Neural cell (in vitro differentiated cells): Measurements from ENCODE around the gene GUCA2B. TPM values are rescaled to one million over a fixed set of nuclear protein-coding genes. Genes with fewer than 3 reads are reported as not detected.

Experiments used
- H2AFZ ChIP-seq: fragments of 200-600, 300-800 bp; sonication (generic), shearing (Covaris generic); 2 replicates; pipeline ENCODE4 v1.6.0; 2014; ENCODE audit warnings: low read depth, mild to moderate bottlenecking, antibody characterized with exemption, low read length, moderate library complexity
- H3F3A ChIP-seq: fragments of 200-600 bp; shearing (Covaris generic); 2 replicates; pipeline ENCODE4 v1.6.1; 2016; ENCODE audit warnings: mild to moderate bottlenecking, moderate library complexity, mixed read lengths, antibody characterized with exemption, low read length; ENCODE audit not compliant: insufficient read depth, poor library complexity, severe bottlenecking
- H3K27ac ChIP-seq: fragments of 200-600, 300-800 bp; sonication (generic), shearing (Covaris generic); 2 replicates; pipeline ENCODE4 v1.5.1; 2014; ENCODE audit warnings: mild to moderate bottlenecking, low read length, moderate library complexity
- H3K27me3 ChIP-seq: fragments of 300-800, 200-600 bp; sonication (generic), shearing (Covaris generic); 2 replicates; pipeline ENCODE4 v1.6.0; 2014; ENCODE audit warnings: mild to moderate bottlenecking, low read depth, low read length, moderate library complexity; ENCODE audit not compliant: insufficient read depth
- H3K36me3 ChIP-seq: fragments of 300-800, 200-600 bp; sonication (generic), shearing (Covaris generic); 2 replicates; pipeline ENCODE4 v1.5.1; 2014; ENCODE audit warnings: mild to moderate bottlenecking, antibody characterized with exemption, low read length, moderate library complexity; ENCODE audit not compliant: insufficient read depth
- H3K4me2 ChIP-seq: fragments of 300-800, 200-600 bp; sonication (generic), shearing (Covaris generic); 2 replicates; pipeline ENCODE4 v1.6.0; 2014; ENCODE audit warnings: mild to moderate bottlenecking, low read length
- H3K4me3 ChIP-seq: fragments of 300-800, 200-600 bp; sonication (generic), shearing (Covaris generic); 2 replicates; pipeline ENCODE4 v1.5.1; 2014; ENCODE audit warnings: mild to moderate bottlenecking, low read length, moderate library complexity
- H3K79me2 ChIP-seq: fragments of 200-600 bp; shearing (Covaris generic); replicated peaks from 2 replicates; pipeline ENCODE4 v1.6.0; 2014; ENCODE audit warnings: mild to moderate bottlenecking, low read length, moderate library complexity; ENCODE audit not compliant: insufficient read depth
- H3K9ac ChIP-seq: fragments of 300-800, 200-600 bp; sonication (generic), shearing (Covaris generic); 2 replicates; pipeline ENCODE4 v1.6.1; 2016; ENCODE audit warnings: mild to moderate bottlenecking, low read length, mixed read lengths
- H3K9me2 ChIP-seq: fragments of 200-600 bp; shearing (Covaris generic); 2 replicates; pipeline ENCODE4 v1.6.1; 2016; ENCODE audit warnings: mild to moderate bottlenecking, low read length, mixed read lengths; ENCODE audit not compliant: insufficient read depth
- H3K9me3 ChIP-seq: fragments of 200-600, 300-800 bp; sonication (generic), shearing (Covaris generic); 2 replicates; pipeline ENCODE4 v1.6.1; 2016; ENCODE audit warnings: mild to moderate bottlenecking, mixed run types, low read length, moderate library complexity, mixed read lengths
- H4K20me1 ChIP-seq: fragments of 200-600 bp; shearing (Covaris generic); 2 replicates; pipeline ENCODE4 v1.6.1; 2016; ENCODE audit warnings: mild to moderate bottlenecking, mixed run types; ENCODE audit not compliant: insufficient read depth
- EP300 ChIP-seq: fragments of 450-650 bp; conservative IDR thresholded peaks from 2 replicates; pipeline ENCODE4 v1.6.1; 2014; ENCODE audit warnings: antibody characterized with exemption, mild to moderate bottlenecking, moderate library complexity; ENCODE audit not compliant: poor library complexity, severe bottlenecking
- EZH2 ChIP-seq: fragments of 200-600, 300-800 bp; shearing (Covaris generic), sonication (generic); IDR thresholded peaks from 2 replicates; pipeline ENCODE4 v1.6.1; 2014; ENCODE audit warnings: antibody characterized with exemption, low read length, borderline replicate concordance, mild to moderate bottlenecking; ENCODE audit not compliant: insufficient read depth, poor library complexity, severe bottlenecking
- MXI1 ChIP-seq: fragments of 450-650 bp; conservative IDR thresholded peaks from 2 replicates; pipeline ENCODE4 v1.6.1; 2014; ENCODE audit warnings: antibody characterized with exemption, mild to moderate bottlenecking; ENCODE audit not compliant: poor library complexity, severe bottlenecking
- POLR2AphosphoS5 ChIP-seq: IDR thresholded peaks from 2 replicates; pipeline ENCODE4 v1.6.1; 2012
- RAD21 ChIP-seq: fragments of 450-650 bp; conservative IDR thresholded peaks from 2 replicates; pipeline ENCODE4 v1.6.1; 2014; ENCODE audit warnings: antibody characterized with exemption, mild to moderate bottlenecking, moderate library complexity
- SMC3 ChIP-seq: fragments of 450-650 bp; conservative IDR thresholded peaks from 2 replicates; pipeline ENCODE4 v1.6.1; 2014; ENCODE audit warnings: antibody characterized with exemption, mild to moderate bottlenecking, moderate library complexity; ENCODE audit not compliant: poor library complexity
- TAF1 ChIP-seq: IDR thresholded peaks from 2 replicates; pipeline ENCODE4 v1.6.1; 2012; ENCODE audit warnings: low read depth
- polyA plus RNA-seq: library from polyadenylated mRNA; depleted of rRNA; stranded (reverse); fragments of >200 nt; gene quantifications from 2 replicates; pipeline ENCODE4 v1.2.3, GENCODE V29; 2014
- TF ChIP-seq, protein P1 (sequence below): IDR thresholded peaks from 2 replicates; pipeline ENCODE4 v1.6.1; 2012; ENCODE audit warnings: borderline replicate concordance
- TF ChIP-seq, protein P2 (sequence below): fragments of 450-650 bp; IDR thresholded peaks from 2 replicates; pipeline ENCODE4 v1.5.1; 2014; ENCODE audit warnings: antibody characterized with exemption, mild to moderate bottlenecking, moderate library complexity; ENCODE audit not compliant: poor library complexity, severe bottlenecking

GUCA2B gene
- polyA plus RNA-seq, 1 donor from 2014 or later = not detected

DNA sequence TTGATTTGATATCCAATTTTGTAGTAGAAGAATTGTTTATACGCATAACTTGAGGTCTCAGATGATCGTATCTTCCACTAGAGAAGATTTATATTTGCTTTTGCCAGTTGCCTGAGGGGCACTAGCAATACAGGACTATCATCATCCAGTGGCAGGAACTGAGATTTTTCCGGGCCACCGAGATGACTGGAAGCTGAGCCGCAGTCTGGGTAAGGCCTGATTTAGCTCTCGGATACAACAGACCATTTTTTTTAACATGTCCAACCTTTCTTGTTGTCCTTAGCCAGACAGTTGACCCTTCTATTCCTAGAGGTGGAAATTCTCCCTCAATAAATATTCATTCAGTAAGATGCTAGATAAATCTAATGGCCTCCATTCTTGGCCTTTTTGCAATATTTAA lies 25.4 kb upstream of the GUCA2B start:
- Histone ChIP-seq H3K9me3 (no peaks in the 10 kb centered on the region), H4K20me1 (no peaks in the 10 kb centered on the region), H3K27ac (no peak overlapping the region), H3K27me3 (no peaks in the 10 kb centered on the region), H3K4me2 (no peak overlapping the region), H3K9me2 (no peaks in the 10 kb centered on the region), H3F3A (no peaks in the 10 kb centered on the region), H3K79me2 (no peaks in the 10 kb centered on the region), H3K9ac (no peak overlapping the region), H2AFZ (no peak overlapping the region), H3K4me3 (no peak overlapping the region), H3K36me3 (no peaks in the 10 kb centered on the region)
- TF ChIP-seq TAF1 (no peak), MXI1 (no peak), SMC3 (no peak), EZH2 (no peak), RAD21 (no peak), EP300 (no peak), POLR2AphosphoS5 (no peak)
- TF ChIP-seq, protein P1, sequence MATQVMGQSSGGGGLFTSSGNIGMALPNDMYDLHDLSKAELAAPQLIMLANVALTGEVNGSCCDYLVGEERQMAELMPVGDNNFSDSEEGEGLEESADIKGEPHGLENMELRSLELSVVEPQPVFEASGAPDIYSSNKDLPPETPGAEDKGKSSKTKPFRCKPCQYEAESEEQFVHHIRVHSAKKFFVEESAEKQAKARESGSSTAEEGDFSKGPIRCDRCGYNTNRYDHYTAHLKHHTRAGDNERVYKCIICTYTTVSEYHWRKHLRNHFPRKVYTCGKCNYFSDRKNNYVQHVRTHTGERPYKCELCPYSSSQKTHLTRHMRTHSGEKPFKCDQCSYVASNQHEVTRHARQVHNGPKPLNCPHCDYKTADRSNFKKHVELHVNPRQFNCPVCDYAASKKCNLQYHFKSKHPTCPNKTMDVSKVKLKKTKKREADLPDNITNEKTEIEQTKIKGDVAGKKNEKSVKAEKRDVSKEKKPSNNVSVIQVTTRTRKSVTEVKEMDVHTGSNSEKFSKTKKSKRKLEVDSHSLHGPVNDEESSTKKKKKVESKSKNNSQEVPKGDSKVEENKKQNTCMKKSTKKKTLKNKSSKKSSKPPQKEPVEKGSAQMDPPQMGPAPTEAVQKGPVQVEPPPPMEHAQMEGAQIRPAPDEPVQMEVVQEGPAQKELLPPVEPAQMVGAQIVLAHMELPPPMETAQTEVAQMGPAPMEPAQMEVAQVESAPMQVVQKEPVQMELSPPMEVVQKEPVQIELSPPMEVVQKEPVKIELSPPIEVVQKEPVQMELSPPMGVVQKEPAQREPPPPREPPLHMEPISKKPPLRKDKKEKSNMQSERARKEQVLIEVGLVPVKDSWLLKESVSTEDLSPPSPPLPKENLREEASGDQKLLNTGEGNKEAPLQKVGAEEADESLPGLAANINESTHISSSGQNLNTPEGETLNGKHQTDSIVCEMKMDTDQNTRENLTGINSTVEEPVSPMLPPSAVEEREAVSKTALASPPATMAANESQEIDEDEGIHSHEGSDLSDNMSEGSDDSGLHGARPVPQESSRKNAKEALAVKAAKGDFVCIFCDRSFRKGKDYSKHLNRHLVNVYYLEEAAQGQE = no peak
- TF ChIP-seq, protein P2, sequence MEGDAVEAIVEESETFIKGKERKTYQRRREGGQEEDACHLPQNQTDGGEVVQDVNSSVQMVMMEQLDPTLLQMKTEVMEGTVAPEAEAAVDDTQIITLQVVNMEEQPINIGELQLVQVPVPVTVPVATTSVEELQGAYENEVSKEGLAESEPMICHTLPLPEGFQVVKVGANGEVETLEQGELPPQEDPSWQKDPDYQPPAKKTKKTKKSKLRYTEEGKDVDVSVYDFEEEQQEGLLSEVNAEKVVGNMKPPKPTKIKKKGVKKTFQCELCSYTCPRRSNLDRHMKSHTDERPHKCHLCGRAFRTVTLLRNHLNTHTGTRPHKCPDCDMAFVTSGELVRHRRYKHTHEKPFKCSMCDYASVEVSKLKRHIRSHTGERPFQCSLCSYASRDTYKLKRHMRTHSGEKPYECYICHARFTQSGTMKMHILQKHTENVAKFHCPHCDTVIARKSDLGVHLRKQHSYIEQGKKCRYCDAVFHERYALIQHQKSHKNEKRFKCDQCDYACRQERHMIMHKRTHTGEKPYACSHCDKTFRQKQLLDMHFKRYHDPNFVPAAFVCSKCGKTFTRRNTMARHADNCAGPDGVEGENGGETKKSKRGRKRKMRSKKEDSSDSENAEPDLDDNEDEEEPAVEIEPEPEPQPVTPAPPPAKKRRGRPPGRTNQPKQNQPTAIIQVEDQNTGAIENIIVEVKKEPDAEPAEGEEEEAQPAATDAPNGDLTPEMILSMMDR = no peak

DNA sequence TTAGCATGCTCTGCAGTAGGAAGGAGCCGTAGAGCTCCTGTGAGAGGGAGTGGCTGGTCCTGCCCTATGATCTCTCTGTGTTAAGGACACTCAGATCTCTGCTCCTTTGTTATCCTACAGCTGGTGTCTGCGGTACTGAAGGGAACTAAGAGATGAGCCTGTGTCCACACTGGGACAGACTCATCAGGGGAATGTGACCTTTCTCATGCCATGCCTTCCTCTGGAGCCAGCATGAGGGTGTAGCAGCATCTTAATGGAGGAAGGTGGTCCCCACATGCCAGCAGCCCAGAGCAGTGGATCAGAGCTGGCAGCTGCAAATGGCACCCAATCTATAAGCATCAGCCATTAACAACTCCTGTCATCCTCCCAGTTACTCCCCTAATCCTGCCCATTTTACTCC lies 24.7 kb upstream of the GUCA2B start:
- Histone ChIP-seq H3K4me2 (no peak overlapping the region), H3K9ac (no peak overlapping the region), H2AFZ (no peak overlapping the region), H3K79me2 (no peaks in the 10 kb centered on the region), H3K36me3 (no peaks in the 10 kb centered on the region), H3K9me2 (no peaks in the 10 kb centered on the region), H3K4me3 (no peak overlapping the region), H3K9me3 (no peaks in the 10 kb centered on the region), H3F3A (no peaks in the 10 kb centered on the region), H3K27ac (no peak overlapping the region), H3K27me3 (no peaks in the 10 kb centered on the region), H4K20me1 (no peaks in the 10 kb centered on the region)
- TF ChIP-seq, protein P1 = no peak
- TF ChIP-seq TAF1 (no peak), MXI1 (no peak), SMC3 (no peak), EP300 (no peak), RAD21 (no peak), POLR2AphosphoS5 (no peak), EZH2 (no peak)
- TF ChIP-seq, protein P2 = no peak
